Jurkat, Clone E6-1 (cell line): ENCODE measurements around the gene PDGFRB.
A peak's percentile ranks its signal among the peaks of the same experiment; 100 is the strongest.
"Not testable (repeated sequence)": the region's sequence is repeated elsewhere in the genome, so short reads cannot be mapped to it uniquely, and the experiment has no call there.

Experiments
- DNase-seq: peaks from one replicate; pipeline ENCODE4 v3.0.0-alpha.2; 2011; ENCODE audit warnings: low read depth, low spot score
- H3K4me3 ChIP-seq: 2 replicates; pipeline ENCODE4 v1.5.1; 2011; ENCODE audit warnings: mild to moderate bottlenecking, low read length, control low read depth, moderate library complexity

PDGFRB gene

GRCh38 chr5:150108711-150109514, 46.7 kb downstream of the PDGFRB start:
- no peak overlapping the region for H3K4me3 ChIP-seq
- no peak for DNase-seq

- H3K4me3 ChIP-seq, result no peak overlapping the region
- no peak for DNase-seq
Observed at GRCh38 chr5:150107909-150108447, 47.7 kb downstream of the PDGFRB start.

- H3K4me3 ChIP-seq, result no peak overlapping the region
- DNase-seq, result peak; percentile 10
Observed at GRCh38 chr5:150106674-150107426, 48.8 kb downstream of the PDGFRB start.

GRCh38 chr5:150105928-150106615, 49.6 kb downstream of the PDGFRB start:
- H3K4me3 ChIP-seq, result no peak overlapping the region
- no peak for DNase-seq

DNA sequence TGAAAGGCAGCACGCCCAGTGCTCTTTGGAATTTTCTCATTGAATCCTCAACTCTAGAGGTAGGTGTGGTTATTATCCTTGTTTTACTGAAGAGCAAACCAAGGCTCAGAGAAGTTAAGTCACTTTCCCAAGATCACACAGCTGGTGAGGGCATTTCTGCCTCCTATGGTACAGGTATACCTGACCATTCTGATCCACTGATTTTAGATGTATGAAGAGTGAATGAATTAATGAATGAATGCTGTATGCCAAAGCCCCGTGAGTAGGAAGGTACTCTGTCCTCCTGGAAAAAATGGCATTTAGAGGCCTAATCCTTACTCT, 51.1 kb downstream of the PDGFRB start:
- no peak overlapping the region for H3K4me3 ChIP-seq
- no peak for DNase-seq

DNA sequence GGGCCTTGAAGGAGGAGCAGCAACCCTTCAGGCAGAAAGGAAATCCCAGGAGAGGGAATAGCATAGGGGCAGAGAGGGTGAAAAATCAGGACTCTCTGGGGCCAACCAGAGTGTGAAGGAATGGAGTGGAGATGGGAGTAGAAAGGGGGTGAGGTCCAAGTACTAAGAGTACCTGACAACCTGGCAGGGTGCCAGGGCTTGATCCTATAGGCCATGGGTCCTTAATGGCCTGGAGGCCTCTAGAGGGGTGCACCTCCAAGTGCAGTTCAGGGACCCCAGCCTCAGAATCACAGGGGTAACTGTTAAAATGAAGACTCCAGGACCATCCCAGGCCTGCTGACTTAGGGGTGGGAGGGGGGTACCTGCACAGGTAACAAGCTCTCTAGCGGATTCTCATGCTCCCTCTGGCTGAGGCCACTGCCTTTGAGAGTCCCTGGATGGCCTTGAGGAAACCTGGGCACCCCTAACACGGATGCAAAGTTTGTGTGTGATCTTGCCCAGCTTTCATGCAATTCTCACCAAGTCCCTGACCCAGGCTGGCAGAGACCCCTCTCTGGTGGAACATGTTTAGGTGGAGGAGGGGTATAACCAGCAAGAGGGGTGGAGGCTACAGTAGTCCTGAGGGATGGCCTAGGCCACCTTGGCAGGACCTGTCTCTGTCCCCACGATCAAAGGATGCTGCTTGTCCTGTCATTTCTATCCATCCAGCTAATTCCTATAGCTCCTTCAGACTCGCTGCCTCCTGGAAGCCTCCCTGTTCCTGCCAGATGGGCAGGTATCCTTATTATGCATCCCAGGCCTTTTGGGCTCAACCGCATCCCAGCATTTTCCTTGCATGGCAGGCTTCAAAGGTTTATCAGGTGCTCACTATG, 51.7 kb downstream of the PDGFRB start:
- no peak overlapping the region for H3K4me3 ChIP-seq
- no peak for DNase-seq

GRCh38 chr5:150101023-150101422, 54.6 kb downstream of the PDGFRB start:
- no peak for DNase-seq
- H3K4me3 ChIP-seq, result no peak overlapping the region

DNA sequence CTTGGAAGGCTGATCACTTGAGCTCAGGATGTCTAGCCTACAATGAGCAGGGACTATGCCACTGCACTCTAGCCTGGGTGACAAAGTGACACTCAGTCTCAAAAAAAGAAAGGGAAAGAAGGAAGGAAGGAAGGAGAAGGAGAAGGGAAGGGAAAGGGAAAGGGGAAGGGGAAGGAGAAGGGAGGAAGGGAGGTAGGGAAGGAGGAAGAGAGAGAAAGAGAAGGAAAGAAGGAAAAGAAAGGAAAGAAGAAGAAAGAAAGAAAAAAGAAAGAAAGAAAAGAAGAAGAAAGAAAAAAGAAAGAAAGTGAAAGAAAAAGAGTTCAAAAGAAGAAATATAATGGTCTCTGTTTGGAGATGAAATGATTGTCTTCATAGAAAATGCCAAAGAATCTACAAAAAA, 58.5 kb downstream of the PDGFRB start:
- DNase-seq, result no peak

DNA sequence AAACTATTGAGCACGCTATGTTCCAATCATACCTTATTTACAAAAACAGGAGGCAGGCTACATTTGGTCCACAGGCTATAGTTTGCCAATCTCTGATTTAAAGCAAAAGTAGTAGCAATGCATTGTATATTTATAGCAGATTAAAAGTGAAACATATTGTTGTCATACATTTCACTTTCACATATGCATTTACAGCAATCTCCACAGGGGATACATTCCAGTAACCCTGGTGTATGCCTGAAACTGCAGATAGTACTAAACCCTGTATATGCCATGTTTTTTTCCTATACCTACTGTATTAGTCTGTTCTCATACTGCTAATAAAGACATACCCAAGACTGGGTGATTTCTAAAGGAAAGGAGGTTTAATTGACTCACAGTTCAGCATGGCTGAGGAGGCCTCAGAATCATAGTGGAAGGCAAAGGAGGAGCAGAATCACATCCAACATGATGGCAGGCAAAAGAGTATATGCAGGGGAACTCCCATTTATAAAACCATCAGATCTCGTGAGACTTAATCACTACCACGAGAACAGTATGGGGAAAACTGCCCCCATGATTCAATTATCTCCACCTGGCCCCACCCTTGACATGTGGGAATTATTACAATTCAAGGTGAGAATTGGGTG, 63.4 kb downstream of the PDGFRB start:
- DNase-seq, result no peak
- no peak overlapping the region for H3K4me3 ChIP-seq

More for the DNA sequence above, 58.5 kb downstream of the PDGFRB start:
- H3K4me3 ChIP-seq, result no peak overlapping the region

DNA sequence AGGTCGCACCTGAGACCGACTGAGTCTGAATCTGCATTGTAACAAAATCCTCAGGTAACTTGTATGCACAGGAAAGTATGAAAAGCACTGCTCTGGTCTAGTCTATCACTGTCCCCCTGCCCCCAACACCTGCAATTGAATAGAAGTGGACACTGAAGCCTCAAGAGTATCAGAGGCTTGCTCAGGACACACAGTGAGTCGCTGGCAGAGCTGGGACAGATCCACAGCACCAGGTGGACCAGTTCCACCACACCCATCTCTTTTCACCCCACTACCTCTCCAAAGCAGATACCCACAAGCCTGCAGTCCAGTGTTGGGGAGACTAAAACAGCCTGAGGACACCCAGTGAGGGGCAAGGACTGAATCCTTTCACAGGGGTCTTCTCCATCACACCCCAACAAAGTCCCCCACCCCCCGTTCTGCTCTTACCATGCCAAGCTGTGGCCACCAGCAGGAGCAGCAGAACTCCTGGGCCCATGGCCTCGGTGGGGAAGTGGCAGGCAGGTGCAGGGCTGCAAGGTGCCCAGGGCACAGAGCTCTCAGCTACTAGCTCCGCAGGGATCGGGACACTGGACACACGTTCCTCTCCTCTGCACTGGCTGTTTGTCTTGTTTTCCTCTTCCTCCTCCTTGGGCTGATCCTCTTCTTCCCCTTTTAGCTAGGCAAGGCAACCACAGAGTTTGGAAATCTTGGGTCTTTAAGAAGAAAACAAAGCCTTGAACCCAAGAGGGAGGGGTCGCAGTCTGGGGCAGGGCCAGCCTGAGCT, 69.5 kb downstream of the PDGFRB start, which contains the start of gene CSF1R:
Gene CSF1R (minus strand): TSS at position 605 of the 766 bp plus-strand sequence. CDS start 127 bp downstream, at position 478.
- DNase-seq, result no peak
- H3K4me3 ChIP-seq, result no peak within 1 kb of the TSS

- H3K4me3 ChIP-seq, result no peak overlapping the region
- DNase-seq, result no peak
Observed at GRCh38 chr5:150085191-150085912, 70.3 kb downstream of the PDGFRB start.

DNA sequence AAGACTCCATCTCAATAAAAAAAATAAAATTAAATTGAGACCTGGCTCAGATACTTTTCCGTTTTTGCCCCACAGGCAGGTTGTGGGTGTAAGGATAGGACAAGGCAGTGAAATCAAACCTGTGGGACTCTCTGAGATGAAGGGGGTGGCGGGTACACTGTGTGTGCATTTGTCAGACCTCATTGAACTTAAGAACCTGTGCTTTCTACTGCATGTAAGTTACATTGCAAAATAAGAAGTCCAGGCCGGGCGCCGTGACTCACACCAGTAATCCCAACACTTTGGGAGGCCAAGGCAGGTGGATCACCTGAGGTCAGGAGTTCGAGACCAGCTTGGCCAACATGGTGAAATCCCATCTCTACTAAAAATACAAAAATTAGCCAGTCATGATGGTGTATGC, 70.9 kb downstream of the PDGFRB start:
- H3K4me3 ChIP-seq, DNase-seq: not testable (repeated sequence)

DNA sequence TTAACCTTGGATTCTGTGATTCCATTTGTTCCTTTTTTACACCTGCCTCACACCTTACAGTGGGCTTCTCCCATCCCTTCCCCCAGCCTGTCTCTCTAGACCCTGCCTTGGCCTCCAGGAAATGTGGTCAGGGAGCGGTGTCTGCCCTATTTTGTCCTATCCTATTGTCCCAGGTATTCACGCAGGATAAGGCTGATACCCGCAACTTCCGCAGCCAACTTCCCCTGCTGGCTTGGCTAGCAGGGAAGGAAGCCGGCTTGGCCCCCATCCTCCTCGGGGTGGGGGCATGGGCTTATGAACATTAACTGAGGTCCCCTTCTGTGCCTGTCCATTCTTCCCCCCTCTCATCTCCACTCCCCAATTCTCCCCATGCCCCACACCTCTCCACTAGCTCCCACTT, 72.8 kb downstream of the PDGFRB start:
- H3K4me3 ChIP-seq, result no peak overlapping the region
- DNase-seq, result no peak

DNA sequence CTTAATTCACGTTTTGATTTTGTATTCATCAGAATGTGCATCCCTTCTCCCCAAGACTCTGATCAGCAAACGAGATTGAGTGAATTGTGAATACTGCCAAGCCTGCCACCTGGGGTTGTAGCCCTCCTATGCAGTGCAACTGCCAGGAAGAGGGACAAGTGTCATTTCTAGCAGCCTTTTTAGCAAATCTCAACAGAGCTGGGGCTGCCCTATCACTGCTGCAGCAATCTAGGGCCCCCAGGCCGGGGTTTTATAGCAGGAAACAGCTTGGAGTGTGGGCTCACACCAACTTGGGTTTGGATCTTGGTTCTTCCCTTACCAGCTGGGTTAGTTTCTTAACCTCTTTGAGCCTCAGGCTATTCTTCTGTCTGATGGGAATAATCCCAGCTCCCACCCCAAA, 73.3 kb downstream of the PDGFRB start:
- DNase-seq, result no peak
- H3K4me3 ChIP-seq, result no peak overlapping the region

GRCh38 chr5:150081541-150082283, 73.9 kb downstream of the PDGFRB start:
- H3K4me3 ChIP-seq, result no peak overlapping the region
- no peak for DNase-seq

DNA sequence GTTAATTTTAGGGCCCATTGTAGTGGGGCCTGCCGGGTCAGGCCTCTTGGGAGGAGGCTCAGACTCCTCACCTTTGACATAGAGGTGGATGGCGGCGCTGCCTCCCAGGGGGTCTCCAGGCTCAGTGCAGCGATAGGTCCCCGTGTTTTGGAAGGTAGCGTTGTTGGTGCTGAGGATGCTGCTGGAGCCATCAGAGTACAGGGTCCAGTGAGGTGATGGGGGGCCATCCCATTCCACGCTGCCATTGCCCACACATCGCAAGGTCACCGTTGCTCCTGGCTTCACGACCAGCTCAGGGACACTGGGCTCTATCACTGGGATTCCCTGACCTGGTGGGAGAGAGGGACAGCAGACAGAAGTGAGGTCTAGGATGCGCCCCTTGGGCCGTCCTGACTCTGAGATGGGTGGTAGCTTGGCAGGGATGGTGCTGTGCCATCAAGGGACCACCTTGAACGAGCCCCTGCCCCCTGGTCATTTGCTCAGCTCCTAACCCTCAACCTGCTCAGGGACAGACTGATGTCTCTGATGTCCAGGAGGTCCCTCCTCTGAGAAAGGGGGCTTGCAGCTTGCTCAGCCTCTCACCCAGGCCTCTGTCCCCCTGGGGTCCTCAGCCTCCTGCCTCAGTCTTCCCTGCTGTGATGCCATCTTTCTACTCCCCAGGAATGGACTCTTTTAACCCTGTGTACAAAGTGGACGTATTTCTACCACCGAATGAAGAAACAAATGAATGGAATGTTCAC, 74.8 kb downstream of the PDGFRB start:
- no peak for DNase-seq
- H3K4me3 ChIP-seq, result no peak overlapping the region
